Measurements from ENCODE around the gene TRIO.

The TRIO gene

DNA sequence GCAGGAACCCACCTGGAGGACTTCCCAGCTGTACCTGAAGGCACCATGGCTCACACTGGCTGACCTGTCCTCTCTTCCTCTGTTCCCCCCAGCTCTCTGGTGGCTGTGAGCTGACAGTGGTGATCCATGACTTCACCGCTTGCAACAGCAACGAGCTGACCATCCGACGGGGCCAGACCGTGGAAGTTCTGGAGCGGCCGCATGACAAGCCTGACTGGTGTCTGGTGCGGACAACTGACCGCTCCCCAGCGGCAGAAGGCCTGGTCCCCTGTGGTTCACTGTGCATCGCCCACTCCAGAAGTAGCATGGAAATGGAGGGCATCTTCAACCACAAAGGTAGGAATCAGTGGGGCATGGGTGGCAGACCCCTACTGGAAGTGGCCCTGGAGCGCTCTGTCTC lies 276.5 kb downstream of the TRIO start:
- no peak for TF ChIP-seq EZH2 (IDR thresholded peaks at IDR 0.05; ENCODE audit: borderline replicate concordance, low read depth, low read length, severe bottlenecking)
- TF ChIP-seq, protein P1, sequence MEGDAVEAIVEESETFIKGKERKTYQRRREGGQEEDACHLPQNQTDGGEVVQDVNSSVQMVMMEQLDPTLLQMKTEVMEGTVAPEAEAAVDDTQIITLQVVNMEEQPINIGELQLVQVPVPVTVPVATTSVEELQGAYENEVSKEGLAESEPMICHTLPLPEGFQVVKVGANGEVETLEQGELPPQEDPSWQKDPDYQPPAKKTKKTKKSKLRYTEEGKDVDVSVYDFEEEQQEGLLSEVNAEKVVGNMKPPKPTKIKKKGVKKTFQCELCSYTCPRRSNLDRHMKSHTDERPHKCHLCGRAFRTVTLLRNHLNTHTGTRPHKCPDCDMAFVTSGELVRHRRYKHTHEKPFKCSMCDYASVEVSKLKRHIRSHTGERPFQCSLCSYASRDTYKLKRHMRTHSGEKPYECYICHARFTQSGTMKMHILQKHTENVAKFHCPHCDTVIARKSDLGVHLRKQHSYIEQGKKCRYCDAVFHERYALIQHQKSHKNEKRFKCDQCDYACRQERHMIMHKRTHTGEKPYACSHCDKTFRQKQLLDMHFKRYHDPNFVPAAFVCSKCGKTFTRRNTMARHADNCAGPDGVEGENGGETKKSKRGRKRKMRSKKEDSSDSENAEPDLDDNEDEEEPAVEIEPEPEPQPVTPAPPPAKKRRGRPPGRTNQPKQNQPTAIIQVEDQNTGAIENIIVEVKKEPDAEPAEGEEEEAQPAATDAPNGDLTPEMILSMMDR (IDR thresholded peaks at IDR 0.05; ENCODE audit: borderline replicate concordance, extremely low read depth, low read length, poor library complexity, severe bottlenecking), result no peak
- H3K79me2 ChIP-seq (ENCODE audit: insufficient read depth, low read length), result no peaks in the 10 kb centered on the region
- H3K4me2 ChIP-seq (ENCODE audit: insufficient read depth, low read length), result no peak overlapping the region
- no peak overlapping the region for H3K9ac ChIP-seq (ENCODE audit: low read depth, low read length)
- no peaks in the 10 kb centered on the region for H3K27me3 ChIP-seq (ENCODE audit: insufficient read depth, low read length, poor library complexity)
- H3K4me1 ChIP-seq (ENCODE audit: insufficient read depth, low read length), result no peaks in the 10 kb centered on the region
- ATAC-seq (ENCODE audit: insufficient read depth, low read depth) (no peak), DNase-seq (no peak)
- no peak overlapping the region for H3K4me3 ChIP-seq (ENCODE audit: low read depth in 1 of 2, low read length in 2 of 2)
- H4K20me1 ChIP-seq (ENCODE audit: insufficient read depth, low read length), result no peaks in the 10 kb centered on the region
- no peak overlapping the region for H3K27ac ChIP-seq (ENCODE audit: low read length)
- H3K9me3 ChIP-seq (ENCODE audit: insufficient read depth, low read length, severe bottlenecking), result no peaks in the 10 kb centered on the region
- no peaks in the 10 kb centered on the region for H3K36me3 ChIP-seq (ENCODE audit: insufficient read depth, low read length)
- no peak overlapping the region for H2AFZ ChIP-seq (ENCODE audit: low read depth, low read length)

DNA sequence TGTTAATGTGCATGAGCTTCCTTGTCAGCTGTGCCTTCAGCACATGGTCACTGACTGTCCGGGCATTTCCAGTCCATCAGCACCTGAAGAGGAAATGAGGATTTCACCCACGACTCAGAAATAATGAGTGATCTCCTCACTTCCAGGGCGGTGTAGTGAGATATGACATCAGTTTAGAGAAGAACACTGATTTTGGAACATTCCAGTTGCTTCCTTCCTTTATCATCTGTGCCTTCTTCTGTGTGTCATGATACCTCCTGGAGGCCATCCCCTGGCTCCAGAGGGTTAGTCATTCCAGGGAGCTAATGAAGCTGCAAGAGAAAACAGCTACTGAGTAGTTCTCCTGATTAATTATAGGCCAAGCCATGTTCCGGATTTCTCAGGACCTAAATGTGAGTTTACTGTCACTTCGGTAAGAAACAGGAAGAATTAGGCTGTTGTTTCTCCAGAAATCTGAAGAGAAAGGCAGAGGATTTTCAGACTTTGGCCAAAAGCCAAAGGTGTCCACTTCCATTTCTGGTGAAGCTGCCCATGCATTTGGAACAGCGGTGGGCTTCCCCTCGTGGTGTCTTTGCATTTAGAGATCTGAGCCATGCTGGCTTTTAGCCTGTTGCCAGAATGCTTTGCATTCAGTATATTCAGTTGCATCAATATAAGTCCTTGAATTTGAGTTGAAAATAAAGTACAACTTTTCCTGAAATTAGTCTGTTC lies 277.1 kb downstream of the TRIO start:
- no peak overlapping the region for H3K27ac ChIP-seq (ENCODE audit: low read length)
- H3K4me1 ChIP-seq (ENCODE audit: insufficient read depth, low read length), result no peaks in the 10 kb centered on the region
- H3K4me2 ChIP-seq (ENCODE audit: insufficient read depth, low read length), result no peak overlapping the region
- H3K4me3 ChIP-seq (ENCODE audit: low read depth in 1 of 2, low read length in 2 of 2), result no peak overlapping the region
- H4K20me1 ChIP-seq (ENCODE audit: insufficient read depth, low read length), result no peaks in the 10 kb centered on the region
- DNase-seq (no peak), ATAC-seq (ENCODE audit: insufficient read depth, low read depth) (no peak)
- no peak overlapping the region for H2AFZ ChIP-seq (ENCODE audit: low read depth, low read length)
- no peaks in the 10 kb centered on the region for H3K79me2 ChIP-seq (ENCODE audit: insufficient read depth, low read length)
- no peaks in the 10 kb centered on the region for H3K27me3 ChIP-seq (ENCODE audit: insufficient read depth, low read length, poor library complexity)
- no peak overlapping the region for H3K9ac ChIP-seq (ENCODE audit: low read depth, low read length)
- TF ChIP-seq, protein P1 (IDR thresholded peaks at IDR 0.05; ENCODE audit: borderline replicate concordance, extremely low read depth, low read length, poor library complexity, severe bottlenecking), result no peak
- TF ChIP-seq EZH2 (IDR thresholded peaks at IDR 0.05; ENCODE audit: borderline replicate concordance, low read depth, low read length, severe bottlenecking), result no peak
- no peaks in the 10 kb centered on the region for H3K9me3 ChIP-seq (ENCODE audit: insufficient read depth, low read length, severe bottlenecking)
- H3K36me3 ChIP-seq (ENCODE audit: insufficient read depth, low read length), result no peaks in the 10 kb centered on the region

DNA sequence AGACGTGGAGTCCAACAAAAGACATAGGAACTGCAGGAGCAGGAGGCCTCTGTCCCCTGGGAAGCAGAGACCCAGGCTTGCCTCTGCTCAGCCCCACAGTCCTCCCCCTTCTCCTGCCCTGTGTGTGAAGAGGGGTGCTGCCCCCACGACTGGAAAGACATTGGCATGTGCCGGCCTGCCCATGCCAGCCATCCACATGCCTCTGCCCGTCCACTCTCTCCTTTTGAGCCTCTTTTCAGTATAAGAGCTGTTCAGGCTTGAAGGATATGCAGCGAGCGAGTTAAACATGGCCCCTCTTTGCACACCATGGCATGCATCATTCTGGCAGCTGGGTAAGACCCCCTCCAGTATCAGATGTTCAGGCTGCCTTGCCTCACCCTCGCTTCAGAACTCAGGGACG lies 278.7 kb downstream of the TRIO start:
- H2AFZ ChIP-seq (ENCODE audit: low read depth, low read length), result no peak overlapping the region
- ATAC-seq (ENCODE audit: insufficient read depth, low read depth), result no peak
- H3K4me1 ChIP-seq (ENCODE audit: insufficient read depth, low read length), result no peaks in the 10 kb centered on the region

More for the DNA sequence above, 278.7 kb downstream of the TRIO start:
- Histone ChIP-seq H3K27ac (ENCODE audit: low read length) (no peak overlapping the region), H3K9me3 (ENCODE audit: insufficient read depth, low read length, severe bottlenecking) (no peaks in the 10 kb centered on the region), H3K4me2 (ENCODE audit: insufficient read depth, low read length) (no peak overlapping the region), H3K36me3 (ENCODE audit: insufficient read depth, low read length) (no peaks in the 10 kb centered on the region), H3K27me3 (ENCODE audit: insufficient read depth, low read length, poor library complexity) (no peaks in the 10 kb centered on the region), H3K9ac (ENCODE audit: low read depth, low read length) (no peak overlapping the region), H3K79me2 (ENCODE audit: insufficient read depth, low read length) (no peaks in the 10 kb centered on the region), H3K4me3 (ENCODE audit: low read depth in 1 of 2, low read length in 2 of 2) (no peak overlapping the region), H4K20me1 (ENCODE audit: insufficient read depth, low read length) (no peaks in the 10 kb centered on the region)
- DNase-seq, result no peak
- TF ChIP-seq EZH2 (IDR thresholded peaks at IDR 0.05; ENCODE audit: borderline replicate concordance, low read depth, low read length, severe bottlenecking), result no peak
- TF ChIP-seq, protein P1 (IDR thresholded peaks at IDR 0.05; ENCODE audit: borderline replicate concordance, extremely low read depth, low read length, poor library complexity, severe bottlenecking), result no peak
